H1 (cell line): Measurements from ENCODE around the gene SPSB1. TPM values are rescaled to one million over a fixed set of nuclear protein-coding genes. Genes with fewer than 3 reads are reported as not detected.

Experiments
- RAD21 ChIP-seq, 2 experiments: IDR thresholded peaks in 1 of 2; conservative IDR thresholded peaks in 1 of 2; 2 replicates each; pipeline ENCODE4 v1.6.1; 2011; ENCODE audit warnings: low read depth in 2 of 2, low read length in 2 of 2, improper control_type of control experiment in 1 of 2, inconsistent platforms in 1 of 2, mild to moderate bottlenecking in 1 of 2, moderate library complexity in 1 of 2
- ZNF274 ChIP-seq: IDR thresholded peaks from 2 replicates; pipeline ENCODE4 v1.7.0; 2012; ENCODE audit warnings: low read length, borderline replicate concordance; ENCODE audit errors: extremely low read depth
- polyA plus RNA-seq, 7 experiments: library from polyadenylated mRNA; depleted of rRNA in 3 of 7; stranded (reverse) in 5 of 7; unstranded in 2 of 7; fragments of >200 nt in 5 of 7; fragments of 200-250 nt in 2 of 7; gene quantifications; 1 replicate in 5 of 7; 2 replicates in 1 of 7; 4 replicates in 1 of 7; pipeline versions ENCODE4 v1.2.1 to v1.2.3, GENCODE V29; 2011 to 2013; ENCODE audit warnings: missing spikeins in 2 of 7, mixed read lengths in 2 of 7
- total RNA-seq: library from RNA; stranded (reverse); fragmentation: NEBNext Ultra II Directional; extraction: Animal tissue kit (Norgen Biotek cat#: 25700); gene quantifications from 2 replicates; pipeline ENCODE4 v1.2.1, GENCODE V29; 2021

Gene SPSB1
- total and polyA plus RNA-seq, 2 of the 8 experiments (the other 6 are each of a cell fraction or from before 2014, with no cell fraction given) = 5.3 to 6.4 TPM

DNA sequence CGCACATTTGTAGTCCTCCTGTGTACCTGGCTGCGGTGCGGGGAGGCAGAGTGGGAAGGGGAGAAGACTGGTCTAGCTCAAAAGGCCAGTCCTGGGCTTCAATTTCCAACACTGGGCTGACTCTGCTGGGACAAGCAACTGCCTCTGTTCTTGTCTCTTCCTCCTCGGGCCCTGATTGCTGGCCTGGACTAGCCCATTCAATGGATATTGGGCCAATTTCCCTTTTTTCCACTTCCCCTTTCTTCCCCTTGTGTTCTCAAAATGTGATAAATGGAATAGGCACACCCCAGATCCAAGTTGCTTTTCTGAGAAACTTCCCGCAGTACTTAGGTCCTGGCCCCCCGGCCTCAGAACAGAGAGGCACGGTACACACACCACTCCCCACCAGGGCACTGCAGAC is 48.2 kb downstream of the SPSB1 start (continued):
- no peak for TF ChIP-seq RAD21 (IDR thresholded peaks at IDR 0.05 in 1 of 2, conservative IDR thresholded peaks at IDR 0.05 in 1 of 2; ENCODE audit: low read depth in 2 of 2, low read length in 2 of 2)
- TF ChIP-seq ZNF274 = no peak
